K562 treated with DMSO at 1 percent for 4 hours (cell line): ENCODE results near the gene MIR17HG. TPM values are rescaled to one million over a fixed set of nuclear protein-coding genes. Genes with fewer than 3 reads are reported as not detected.

Experiments used
- total RNA-seq: library from RNA; unstranded; fragments of 300-600 nt; gene quantifications from 2 replicates; pipeline ENCODE4 v1.2.3, GENCODE V29; 2022; ENCODE audit not compliant: insufficient read depth

The MIR17HG gene
- 1.4 TPM in 1 of 2 replicates, not detected in the other for total RNA-seq

DNA sequence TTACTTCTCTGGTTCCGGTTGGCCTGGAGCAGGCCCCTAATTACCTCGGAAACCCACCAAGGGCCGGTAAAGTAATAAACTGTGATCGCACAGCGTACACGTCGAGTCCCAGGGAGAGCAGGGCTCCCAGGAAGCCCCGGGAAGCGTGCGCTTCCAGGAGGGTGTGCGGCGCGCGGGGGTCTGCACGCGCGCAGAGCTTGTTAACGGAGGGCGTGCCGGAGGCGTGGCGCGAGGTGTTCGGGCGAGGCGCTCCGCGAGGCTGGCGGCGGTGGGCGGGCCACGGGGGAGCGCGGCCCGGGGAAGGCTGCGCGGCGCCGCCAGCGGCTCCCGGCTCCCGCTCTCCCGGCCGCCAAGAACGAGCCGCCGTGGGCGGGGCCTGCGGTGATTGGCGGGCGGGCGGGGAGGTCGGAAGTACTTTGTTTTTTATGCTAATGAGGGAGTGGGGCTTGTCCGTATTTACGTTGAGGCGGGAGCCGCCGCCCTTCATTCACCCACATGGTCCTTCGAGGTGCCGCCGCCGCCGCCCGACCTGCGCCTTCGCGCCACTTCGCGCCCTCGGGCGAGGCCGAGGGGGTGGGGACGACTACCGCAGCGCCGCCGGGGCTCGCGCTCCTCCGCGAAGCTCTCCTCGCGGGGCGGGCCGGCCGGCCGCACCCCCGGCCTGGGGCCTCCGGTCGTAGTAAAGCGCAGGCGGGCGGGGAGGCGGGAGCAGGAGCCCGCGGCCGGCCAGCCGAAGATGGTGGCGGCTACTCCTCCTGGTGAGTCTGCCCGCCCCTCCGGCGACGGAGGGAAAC, at the start of gene MIR17HG:
MIR17HG (plus strand) TSS at position 486 of the 794 bp plus-strand sequence.

DNA sequence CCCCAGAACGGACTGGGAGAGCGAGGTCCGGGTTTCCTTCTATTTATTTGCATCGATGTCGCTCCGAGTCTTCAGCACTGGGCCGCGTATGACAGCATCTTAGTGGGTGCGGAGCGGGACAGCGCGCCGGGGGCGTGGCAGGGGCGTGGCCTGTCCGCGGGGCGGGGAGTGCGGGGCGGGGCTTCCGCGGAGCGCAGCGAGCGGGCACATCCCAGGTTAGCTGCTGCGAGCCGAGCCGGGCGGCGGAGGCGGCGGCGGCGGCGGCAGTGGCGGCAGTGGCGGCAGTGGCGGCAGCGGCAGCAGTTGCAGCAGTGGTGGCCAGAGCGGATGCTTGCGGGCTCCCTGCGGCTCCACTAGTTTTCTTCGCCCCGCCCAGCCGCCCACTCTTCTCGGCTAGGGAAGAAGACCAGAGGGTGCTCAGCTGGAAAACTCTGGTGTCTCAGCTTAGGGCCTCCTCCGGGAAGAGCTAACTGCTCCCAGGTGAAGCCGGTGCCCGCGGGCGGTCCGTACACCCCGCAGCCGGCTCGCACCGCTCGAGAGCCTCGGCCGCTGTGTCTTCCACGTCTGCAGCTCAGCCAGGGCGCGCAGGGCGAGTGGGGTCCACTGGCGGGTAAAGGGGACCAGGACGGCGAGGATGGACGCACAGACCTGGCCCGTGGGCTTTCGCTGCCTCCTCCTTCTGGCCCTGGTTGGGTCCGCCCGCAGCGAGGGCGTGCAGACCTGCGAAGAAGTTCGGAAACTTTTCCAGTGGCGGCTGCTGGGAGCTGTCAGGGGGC, 51.1 kb downstream of the MIR17HG start, which contains the start of gene GPC5:
GPC5 (plus strand) TSS at position 209 of the 776 bp plus-strand sequence.

Other genes starting within 250 kb of the MIR17HG start
- not detected in 2 replicates for gene GPC5, start 50.9 kb downstream of the MIR17HG start, total RNA-seq